HCT116 (cell line): ENCODE data around the gene STARD3. TPM values are rescaled to one million over a fixed set of nuclear protein-coding genes. Genes with fewer than 3 reads are reported as not detected.

Experiments used
- ATAC-seq: fragments of 200-7000 bp; cut with Tn5 transposase; 2 replicates; pipeline ENCODE4 v1.9.1; 2020; ENCODE audit warnings: mild to moderate bottlenecking, moderate library complexity
- BruUV-seq: library from RNA; stranded (reverse); fragments of 400-500 nt; replicated peaks from 2 replicates; lab custom pipeline; 2021; lab: Mats Ljungman, UMichigan
- CTCF ChIA-PET: fragments of 300-600 bp; sonication (Branson Sonifier 250); formaldehyde crosslinking; loops from one replicate; lab custom pipeline; 2021; ENCODE audit warnings: antibody characterized with exemption; lab: Charles Lee
- POLR2A ChIA-PET: fragments of 300-600, 350-600 bp; sonication (Branson Sonifier 250); formaldehyde crosslinking; loops from one replicate; lab custom pipeline; 2021; ENCODE audit warnings: antibody characterized with exemption; lab: Charles Lee
- RAD21 ChIA-PET, 2 experiments: fragments of 300-600 bp; sonication (Branson Sonifier 250); formaldehyde crosslinking; loops; one replicate each; lab custom pipeline; 2023; ENCODE audit warnings: low total read pairs in 2 of 2; ENCODE audit not compliant: uncharacterized antibody in 2 of 2, unreplicated experiment in 2 of 2, low non-redundant PET in 1 of 2; lab: Charles Lee
- DNase-seq: peaks from one replicate; pipeline ENCODE4 v3.0.0-alpha.2; 2010; ENCODE audit warnings: low read depth, low spot score
- H2AFZ ChIP-seq: fragments of 200-600 bp; shearing (Covaris generic), sonication (generic); 2 replicates; pipeline ENCODE4 v1.6.1; 2017; ENCODE audit warnings: low read depth, mixed run types, mixed read lengths, antibody characterized with exemption, low read length; ENCODE audit not compliant: poor library complexity, severe bottlenecking
- H3K27ac ChIP-seq: 2 replicates; pipeline ENCODE4 v1.5.1; 2012; ENCODE audit warnings: low read depth, low read length
- H3K27me3 ChIP-seq: fragments of 200-600 bp; sonication (generic); 2 replicates; pipeline ENCODE4 v1.6.1; 2016; ENCODE audit warnings: mixed run types, low read length, mixed read lengths; ENCODE audit not compliant: insufficient read depth
- H3K36me3 ChIP-seq, 2 experiments: fragments of 200-500 bp in 1 of 2; fragments of 200-600 bp in 1 of 2; sonication (Bioruptor generic) in 1 of 2; sonication (generic) in 1 of 2; 2 replicates each; pipeline versions ENCODE4 v1.5.1 to v1.6.1; 2014 to 2016; ENCODE audit warnings: low read length in 2 of 2, inconsistent platforms in 1 of 2, mixed read lengths in 1 of 2, mixed run types in 1 of 2; ENCODE audit not compliant: insufficient read depth in 2 of 2, control insufficient read depth in 1 of 2
- H3K4me1 ChIP-seq, 2 experiments: fragments of 200-600 bp in 1 of 2; sonication (generic) in 1 of 2; 2 replicates each; pipeline versions ENCODE4 v1.5.1 to v1.6.1; 2012 to 2017; ENCODE audit warnings: low read length in 2 of 2, inconsistent platforms in 1 of 2, mild to moderate bottlenecking in 1 of 2, mixed read lengths in 1 of 2, mixed run types in 1 of 2, moderate library complexity in 1 of 2; ENCODE audit not compliant: insufficient read depth in 2 of 2, control insufficient read depth in 1 of 2
- H3K4me2 ChIP-seq: fragments of 200-600 bp; sonication (generic); 2 replicates; pipeline ENCODE4 v1.6.1; 2017; ENCODE audit warnings: mixed run types, low read length, mixed read lengths
- H3K4me3 ChIP-seq, 2 experiments: fragments of 200-600 bp in 1 of 2; sonication (generic) in 1 of 2; replicated peaks in 1 of 2; 2 replicates each; pipeline ENCODE4 v1.5.1; 2011 to 2016; ENCODE audit warnings: low read length in 2 of 2, control low read depth in 1 of 2, low read depth in 1 of 2, mild to moderate bottlenecking in 1 of 2, mixed read lengths in 1 of 2, mixed run types in 1 of 2
- H3K79me2 ChIP-seq: fragments of 200-600 bp; sonication (generic); 2 replicates; pipeline ENCODE4 v1.6.1; 2017; ENCODE audit warnings: mild to moderate bottlenecking, mixed run types, low read length, moderate library complexity, mixed read lengths; ENCODE audit not compliant: insufficient read depth
- H3K9ac ChIP-seq: fragments of 200-600 bp; sonication (generic); 2 replicates; pipeline ENCODE4 v1.6.1; 2016; ENCODE audit warnings: low read length, mixed read lengths
- H3K9me2 ChIP-seq: fragments of 200-600 bp; sonication (generic), shearing (Covaris generic); 2 replicates; pipeline ENCODE4 v1.6.1; 2017; ENCODE audit warnings: mixed run types, mild to moderate bottlenecking, moderate library complexity; ENCODE audit not compliant: insufficient read depth
- H3K9me3 ChIP-seq, 2 experiments: fragments of 200-500 bp in 1 of 2; fragments of 200-600 bp in 1 of 2; sonication (Bioruptor generic) in 1 of 2; sonication (generic) in 1 of 2; 2 replicates each; pipeline ENCODE4 v1.6.1; 2014 to 2017; ENCODE audit warnings: low read length in 2 of 2, mixed read lengths in 2 of 2, inconsistent platforms in 1 of 2, low read depth in 1 of 2, mild to moderate bottlenecking in 1 of 2, mixed run types in 1 of 2, moderate library complexity in 1 of 2; ENCODE audit not compliant: control insufficient read depth in 1 of 2, insufficient read depth in 1 of 2
- H4K20me1 ChIP-seq: fragments of 200-600 bp; sonication (generic), shearing (Covaris generic); 2 replicates; pipeline ENCODE4 v1.6.1; 2017; ENCODE audit warnings: mixed run types, mild to moderate bottlenecking, moderate library complexity; ENCODE audit not compliant: insufficient read depth
- EGR1 ChIP-seq: IDR thresholded peaks from 2 replicates; pipeline ENCODE4 v1.6.1; 2012; ENCODE audit warnings: low read depth
- ELF1 ChIP-seq: IDR thresholded peaks from 2 replicates; pipeline ENCODE4 v1.6.1; 2012; ENCODE audit warnings: low read depth, borderline replicate concordance
- JUND ChIP-seq: IDR thresholded peaks from 2 replicates; pipeline ENCODE4 v1.6.1; 2012
- POLR2A ChIP-seq: IDR thresholded peaks from 2 replicates; pipeline ENCODE4 v1.7.0; 2011; ENCODE audit warnings: borderline replicate concordance; ENCODE audit not compliant: insufficient read depth, insufficient read length; ENCODE audit errors: extremely low read depth
- SIN3A ChIP-seq: IDR thresholded peaks from 2 replicates; pipeline ENCODE4 v1.6.1; 2012; ENCODE audit warnings: low read depth
- SP1 ChIP-seq: IDR thresholded peaks from 2 replicates; pipeline ENCODE4 v1.6.1; 2012; ENCODE audit warnings: low read depth
- YY1 ChIP-seq: IDR thresholded peaks from 2 replicates; pipeline ENCODE4 v1.6.1; 2011; ENCODE audit warnings: low read length, low read depth, moderate library complexity, mild to moderate bottlenecking; ENCODE audit not compliant: insufficient replicate concordance; ENCODE audit errors: extremely low read depth
- ZBTB33 ChIP-seq: IDR thresholded peaks from 2 replicates; pipeline ENCODE4 v1.6.1; 2011; ENCODE audit warnings: mild to moderate bottlenecking, low read length, moderate library complexity; ENCODE audit not compliant: insufficient replicate concordance; ENCODE audit errors: extremely low read depth
- ZFX ChIP-seq: fragments of 450-650 bp; IDR thresholded peaks from 2 replicates; pipeline ENCODE4 v1.6.1; 2017
- ZNF274 ChIP-seq: fragments of 200-500 bp; sonication (Bioruptor generic); IDR thresholded peaks from 2 replicates; pipeline ENCODE4 v1.6.1; 2014; ENCODE audit warnings: mild to moderate bottlenecking, low read depth, low read length, inconsistent platforms
- intact Hi-C: fragments of 100-400 bp; cut with micrococcal nuclease; formaldehyde crosslinking; loops from 2 replicates; pipeline ENCODE4 v1.10.0; 2022
- total RNA-seq: library from RNA; stranded (reverse); gene quantifications from one replicate; pipeline ENCODE4 v1.2.1, GENCODE V29; 2021; ENCODE audit not compliant: unreplicated experiment

STARD3 gene
- total RNA-seq, 1 experiment from 2014 or later, result 73.9 TPM

- BruUV-seq, result no TSS peak
- Histone ChIP-seq H3K4me1 (peaks cover 41 to 52% of the 10 kb centered on the region in 2 experiments), H3K36me3 (no peaks in the 10 kb centered on the region), H2AFZ (no peak overlapping the region), H3K9me3 (no peaks in the 10 kb centered on the region), H3K79me2 (no peaks in the 10 kb centered on the region), H3K4me3 (no peak overlapping the region), H3K9ac (no peak overlapping the region), H3K4me2 (no peak overlapping the region), H4K20me1 (no peaks in the 10 kb centered on the region), H3K9me2 (no peaks in the 10 kb centered on the region), H3K27me3 (no peaks in the 10 kb centered on the region), H3K27ac (no peak overlapping the region)
- ATAC-seq (no peak), DNase-seq (no peak)
- intact Hi-C loops, result no loop called here
- TF ChIP-seq POLR2A, result no peak
- no peak for TF ChIP-seq ZNF274
- no peak for TF ChIP-seq SP1
- no peak for TF ChIP-seq JUND
- TF ChIP-seq ZBTB33, result no peak
- TF ChIP-seq YY1, result no peak
- no peak for TF ChIP-seq ELF1
- no peak for TF ChIP-seq SIN3A
- TF ChIP-seq ZFX, result no peak
- TF ChIP-seq EGR1, result no peak
- ChIA-PET POLR2A (no interaction called here), RAD21 (no interaction called here), CTCF (interaction anchor here (2.6 to 8.3 kb wide), 2 partner anchors 8 to 24 kb away, joined by 12 to 157 read pairs; no protein-coding TSS in a partner anchor)
These were observed 7.0 kb upstream of the STARD3 start for GRCh38 chr17:39629898-39630297.
